ENCODE results near the gene KIAA1614.

The KIAA1614 gene

DNA sequence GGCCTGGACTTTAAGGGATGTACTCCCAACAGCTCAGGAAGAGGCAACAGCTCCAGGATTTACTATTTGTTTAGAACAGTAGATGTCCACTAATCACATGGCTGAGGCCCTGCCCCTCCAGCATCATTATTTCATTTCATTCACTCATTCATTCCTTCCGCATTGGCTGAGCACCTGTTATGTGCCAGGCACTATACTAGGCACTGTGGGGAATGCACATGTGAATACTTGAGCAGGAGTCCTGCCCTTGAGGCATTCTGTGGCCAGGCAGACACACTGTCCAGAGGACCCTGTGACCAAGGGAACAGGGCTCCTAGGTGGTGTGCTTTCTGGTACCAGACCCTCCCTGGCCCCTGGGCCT is 24.3 kb downstream of the KIAA1614 start:
- H3K9ac ChIP-seq (ENCODE audit: low read length), result no peak overlapping the region
- H3K4me2 ChIP-seq (ENCODE audit: low read length), result no peak overlapping the region
- no peak overlapping the region for H3K27ac ChIP-seq (ENCODE audit: low read length)
- H3K4me1 ChIP-seq (ENCODE audit: low read length), result no peaks in the 10 kb centered on the region
- no peak overlapping the region for H2AFZ ChIP-seq (ENCODE audit: low read depth, low read length)
- no peaks in the 10 kb centered on the region for H3K79me2 ChIP-seq (ENCODE audit: low read length)
- no peaks in the 10 kb centered on the region for H4K20me1 ChIP-seq (ENCODE audit: insufficient read depth, low read length)
- no peaks in the 10 kb centered on the region for H3K36me3 ChIP-seq (replicated peaks; ENCODE audit: low read depth, low read length)
- H3K9me3 ChIP-seq (ENCODE audit: insufficient read depth, low read length), result no peaks in the 10 kb centered on the region
- H3K4me3 ChIP-seq (ENCODE audit: low read length), result no peak overlapping the region
- 0 out of 2 replicates have a peak, but pooled peaks cover 5% of the 10 kb centered on the region for H3K27me3 ChIP-seq (ENCODE audit: low read depth, low read length)
- no peak for TF ChIP-seq EZH2phosphoT487 (IDR thresholded peaks at IDR 0.05; ENCODE audit: low read depth)
- TF ChIP-seq, protein P1, sequence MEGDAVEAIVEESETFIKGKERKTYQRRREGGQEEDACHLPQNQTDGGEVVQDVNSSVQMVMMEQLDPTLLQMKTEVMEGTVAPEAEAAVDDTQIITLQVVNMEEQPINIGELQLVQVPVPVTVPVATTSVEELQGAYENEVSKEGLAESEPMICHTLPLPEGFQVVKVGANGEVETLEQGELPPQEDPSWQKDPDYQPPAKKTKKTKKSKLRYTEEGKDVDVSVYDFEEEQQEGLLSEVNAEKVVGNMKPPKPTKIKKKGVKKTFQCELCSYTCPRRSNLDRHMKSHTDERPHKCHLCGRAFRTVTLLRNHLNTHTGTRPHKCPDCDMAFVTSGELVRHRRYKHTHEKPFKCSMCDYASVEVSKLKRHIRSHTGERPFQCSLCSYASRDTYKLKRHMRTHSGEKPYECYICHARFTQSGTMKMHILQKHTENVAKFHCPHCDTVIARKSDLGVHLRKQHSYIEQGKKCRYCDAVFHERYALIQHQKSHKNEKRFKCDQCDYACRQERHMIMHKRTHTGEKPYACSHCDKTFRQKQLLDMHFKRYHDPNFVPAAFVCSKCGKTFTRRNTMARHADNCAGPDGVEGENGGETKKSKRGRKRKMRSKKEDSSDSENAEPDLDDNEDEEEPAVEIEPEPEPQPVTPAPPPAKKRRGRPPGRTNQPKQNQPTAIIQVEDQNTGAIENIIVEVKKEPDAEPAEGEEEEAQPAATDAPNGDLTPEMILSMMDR (IDR thresholded peaks at IDR 0.05; ENCODE audit: low read depth, low read length), result no peak

GRCh38 chr1:180937624-180938225 is 25.0 kb downstream of the KIAA1614 start:
- H3K27me3 ChIP-seq (ENCODE audit: low read depth, low read length), result 0 out of 2 replicates have a peak, but pooled peaks cover 5% of the 10 kb centered on the region
- no peaks in the 10 kb centered on the region for H3K79me2 ChIP-seq (ENCODE audit: low read length)
- no peaks in the 10 kb centered on the region for H3K4me1 ChIP-seq (ENCODE audit: low read length)
- H3K4me3 ChIP-seq (ENCODE audit: low read length), result no peak overlapping the region
- H3K9me3 ChIP-seq (ENCODE audit: insufficient read depth, low read length), result no peaks in the 10 kb centered on the region
- no peak overlapping the region for H3K4me2 ChIP-seq (ENCODE audit: low read length)
- no peaks in the 10 kb centered on the region for H3K36me3 ChIP-seq (replicated peaks; ENCODE audit: low read depth, low read length)
- no peaks in the 10 kb centered on the region for H4K20me1 ChIP-seq (ENCODE audit: insufficient read depth, low read length)
- H3K9ac ChIP-seq (ENCODE audit: low read length), result no peak overlapping the region
- no peak overlapping the region for H3K27ac ChIP-seq (ENCODE audit: low read length)
- TF ChIP-seq, protein P1 (IDR thresholded peaks at IDR 0.05; ENCODE audit: low read depth, low read length), result no peak
- TF ChIP-seq EZH2phosphoT487 (IDR thresholded peaks at IDR 0.05; ENCODE audit: low read depth), result no peak
- H2AFZ ChIP-seq (ENCODE audit: low read depth, low read length), result no peak overlapping the region

GRCh38 chr1:180939073-180939710 is 26.5 kb downstream of the KIAA1614 start:
- H3K9me3 ChIP-seq (ENCODE audit: insufficient read depth, low read length), result no peaks in the 10 kb centered on the region
- no peak for TF ChIP-seq EZH2phosphoT487 (IDR thresholded peaks at IDR 0.05; ENCODE audit: low read depth)
- TF ChIP-seq, protein P1 (IDR thresholded peaks at IDR 0.05; ENCODE audit: low read depth, low read length), result no peak
- no peaks in the 10 kb centered on the region for H3K79me2 ChIP-seq (ENCODE audit: low read length)
- no peak overlapping the region for H2AFZ ChIP-seq (ENCODE audit: low read depth, low read length)
- no peak overlapping the region for H3K27ac ChIP-seq (ENCODE audit: low read length)
- H4K20me1 ChIP-seq (ENCODE audit: insufficient read depth, low read length), result no peaks in the 10 kb centered on the region
- no peaks in the 10 kb centered on the region for H3K36me3 ChIP-seq (replicated peaks; ENCODE audit: low read depth, low read length)
- 0 out of 2 replicates have a peak, but pooled peaks cover 5% of the 10 kb centered on the region for H3K27me3 ChIP-seq (ENCODE audit: low read depth, low read length)
- H3K4me1 ChIP-seq (ENCODE audit: low read length), result no peaks in the 10 kb centered on the region
- H3K9ac ChIP-seq (ENCODE audit: low read length), result no peak overlapping the region
- no peak overlapping the region for H3K4me3 ChIP-seq (ENCODE audit: low read length)
- H3K4me2 ChIP-seq (ENCODE audit: low read length), result no peak overlapping the region

GRCh38 chr1:180939711-180940103 is 27.0 kb downstream of the KIAA1614 start:
- Histone ChIP-seq H3K27me3 (ENCODE audit: low read depth, low read length) (0 out of 2 replicates have a peak, but pooled peaks cover 5% of the 10 kb centered on the region), H3K4me1 (ENCODE audit: low read length) (no peaks in the 10 kb centered on the region), H3K4me2 (ENCODE audit: low read length) (no peak overlapping the region), H2AFZ (ENCODE audit: low read depth, low read length) (no peak overlapping the region), H3K9ac (ENCODE audit: low read length) (no peak overlapping the region), H3K27ac (ENCODE audit: low read length) (no peak overlapping the region), H3K9me3 (ENCODE audit: insufficient read depth, low read length) (no peaks in the 10 kb centered on the region), H4K20me1 (ENCODE audit: insufficient read depth, low read length) (no peaks in the 10 kb centered on the region), H3K36me3 (replicated peaks; ENCODE audit: low read depth, low read length) (no peaks in the 10 kb centered on the region), H3K79me2 (ENCODE audit: low read length) (no peaks in the 10 kb centered on the region), H3K4me3 (ENCODE audit: low read length) (no peak overlapping the region)
- TF ChIP-seq, protein P1 (IDR thresholded peaks at IDR 0.05; ENCODE audit: low read depth, low read length), result no peak
- TF ChIP-seq EZH2phosphoT487 (IDR thresholded peaks at IDR 0.05; ENCODE audit: low read depth), result no peak
